GM19397 (cell line): Measurements from ENCODE around the gene ENOSF1.
"Not testable (repeated sequence)": the region's sequence is repeated elsewhere in the genome, so short reads cannot be mapped to it uniquely, and the experiment has no call there.

Experiments
- ATAC-seq: cut with Tn5 transposase; IDR thresholded peaks from one replicate; pipeline ENCODE4 v1.9.1; 2021; ENCODE audit warnings: mild to moderate bottlenecking, moderate library complexity; ENCODE audit not compliant: unreplicated experiment

Gene ENOSF1

DNA sequence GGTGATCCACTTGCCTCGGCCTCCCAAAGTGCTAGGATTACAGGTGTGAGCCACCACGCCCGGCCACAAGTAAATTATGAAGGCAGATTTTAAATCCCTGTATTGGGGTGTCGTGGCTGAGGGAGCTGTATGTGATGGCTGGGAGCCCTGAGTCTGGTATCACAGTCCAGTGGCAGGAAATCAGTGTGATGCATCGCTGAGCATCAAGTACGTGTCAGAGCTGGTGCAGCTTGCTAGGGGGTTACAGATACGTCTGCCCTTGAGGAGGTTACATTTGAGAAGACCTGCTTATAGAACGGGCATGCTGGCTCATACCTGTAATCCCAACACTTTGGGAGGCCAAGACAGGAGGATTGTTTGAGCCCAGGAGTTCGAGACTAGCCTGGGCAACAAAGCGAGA lies 4.3 kb downstream of the ENOSF1 start:
- no peak for ATAC-seq

DNA sequence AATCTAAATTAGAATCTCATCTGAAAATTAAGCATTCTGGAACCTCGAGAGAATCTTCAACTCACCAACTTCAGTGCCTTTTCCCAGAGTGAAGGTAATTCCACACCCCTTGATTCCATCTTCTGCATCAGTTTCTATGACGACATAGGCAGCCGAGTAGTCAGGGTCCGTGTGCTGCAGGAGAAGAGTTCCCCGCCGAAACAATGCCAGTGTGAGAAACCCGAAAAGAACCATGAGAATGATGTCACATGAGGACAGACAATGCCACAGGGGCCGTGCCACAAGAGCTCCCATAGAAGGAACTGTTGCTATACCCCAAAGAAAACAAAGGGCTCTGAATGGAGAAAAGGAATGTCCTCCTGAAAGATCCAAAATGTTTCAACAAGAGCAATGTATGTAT lies 6.0 kb downstream of the ENOSF1 start:
- ATAC-seq: no peak

DNA sequence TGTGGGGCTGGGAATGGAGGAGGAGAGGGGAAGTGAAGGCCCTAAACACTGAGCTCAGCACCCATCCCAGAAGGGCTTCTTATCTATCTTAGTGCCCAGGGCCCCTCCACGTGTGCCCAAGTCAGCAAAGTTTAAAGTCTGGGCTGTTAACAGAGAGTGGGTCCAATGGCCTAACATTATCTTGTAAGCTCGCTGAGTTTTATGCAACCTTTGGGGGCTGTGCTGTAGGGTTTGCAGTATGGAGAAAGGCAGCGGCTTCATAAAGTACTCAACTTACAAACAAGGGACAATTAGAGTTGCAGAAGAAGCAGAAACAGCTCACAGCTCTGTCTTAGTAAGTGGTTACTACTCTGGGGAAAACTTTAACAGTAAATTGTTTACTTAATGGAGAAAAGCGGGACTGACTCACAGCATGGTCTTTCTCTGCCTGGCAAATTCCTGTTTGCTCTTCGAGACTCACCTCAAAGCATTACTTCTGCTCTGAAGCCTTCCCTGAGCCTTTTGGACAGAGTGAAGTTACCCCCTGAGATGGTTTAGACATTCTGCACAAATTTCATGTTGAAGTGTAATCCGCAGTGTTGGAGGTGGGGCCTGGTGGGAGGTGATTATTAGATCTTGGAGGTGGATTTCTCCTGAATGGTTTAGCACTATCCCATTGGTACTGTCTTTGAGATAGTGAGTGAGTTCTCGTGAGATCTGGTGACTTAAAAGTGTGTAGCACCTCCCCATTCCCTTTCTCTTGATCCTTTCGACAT lies 9.0 kb downstream of the ENOSF1 start:
- no peak for ATAC-seq

DNA sequence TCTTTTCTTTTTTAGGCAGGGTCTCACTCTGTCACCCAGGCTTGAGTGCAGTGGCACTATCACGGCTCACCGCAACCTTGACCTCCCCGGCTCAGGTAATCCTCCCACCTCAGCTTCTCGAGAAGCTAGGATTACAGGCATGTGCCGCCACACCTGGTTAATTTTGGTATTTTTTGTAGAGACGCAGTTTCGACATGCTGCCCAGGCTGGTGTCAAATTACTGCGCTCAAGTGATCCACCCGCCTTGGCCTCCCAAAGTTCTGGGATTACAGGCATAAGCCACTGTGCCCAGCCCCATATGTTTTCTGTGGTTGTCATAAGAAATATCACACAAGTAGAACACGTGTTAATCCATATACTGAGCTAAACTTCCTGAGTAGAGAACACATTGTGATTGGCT lies 14.6 kb downstream of the ENOSF1 start:
- ATAC-seq: no peak

DNA sequence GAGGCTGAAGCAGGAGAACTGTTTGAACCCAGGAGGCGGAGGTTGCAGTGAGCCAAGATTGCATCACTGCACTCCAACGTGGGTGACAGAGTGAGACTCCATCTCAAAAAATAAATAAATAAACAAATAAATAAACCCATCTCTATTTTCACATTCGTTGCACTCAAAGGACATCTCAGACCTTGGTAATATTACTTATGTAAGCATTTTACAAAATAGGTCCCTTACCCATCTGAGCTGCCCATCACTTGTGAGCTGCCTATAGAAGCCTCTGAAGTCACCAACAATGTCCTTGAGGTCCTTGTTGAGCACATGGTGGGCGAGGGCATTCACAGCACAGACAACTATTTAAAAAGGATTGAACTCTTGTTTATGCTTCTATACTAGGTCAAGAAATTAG lies 15.4 kb downstream of the ENOSF1 start:
- no peak for ATAC-seq

DNA sequence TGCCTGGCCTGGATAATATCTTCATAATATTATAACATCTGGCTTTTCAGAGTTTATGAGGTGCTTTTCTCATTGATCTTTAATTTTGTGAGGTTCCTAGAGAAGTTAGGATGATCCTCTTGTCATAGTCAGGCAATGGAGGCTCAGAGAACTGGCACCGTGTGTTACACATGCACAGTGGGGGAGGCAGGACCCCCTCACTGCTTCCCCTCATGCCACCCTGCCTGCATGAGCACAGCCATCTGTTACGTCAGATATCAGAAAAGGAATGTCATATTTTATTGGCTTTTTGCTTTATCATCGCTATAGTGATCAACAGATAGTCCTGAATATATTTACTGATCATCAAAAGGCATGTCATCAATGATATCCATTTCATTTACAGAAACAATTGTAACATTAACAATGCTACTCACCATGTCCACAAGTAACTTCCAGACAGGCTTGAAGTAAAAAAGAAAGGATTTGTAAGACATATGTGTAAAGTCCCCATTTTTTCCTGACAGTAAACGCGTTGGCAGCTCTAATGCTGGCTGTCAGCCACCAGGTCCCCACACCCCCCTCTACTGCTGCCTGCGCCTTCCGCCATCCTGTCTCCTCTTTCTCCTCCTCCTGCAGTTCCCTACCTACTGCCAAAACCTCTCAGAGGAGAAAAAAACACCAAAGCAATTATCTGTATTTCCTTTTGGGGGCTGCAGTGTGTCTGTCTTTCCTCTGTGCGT lies 18.8 kb downstream of the ENOSF1 start:
- no peak for ATAC-seq

DNA sequence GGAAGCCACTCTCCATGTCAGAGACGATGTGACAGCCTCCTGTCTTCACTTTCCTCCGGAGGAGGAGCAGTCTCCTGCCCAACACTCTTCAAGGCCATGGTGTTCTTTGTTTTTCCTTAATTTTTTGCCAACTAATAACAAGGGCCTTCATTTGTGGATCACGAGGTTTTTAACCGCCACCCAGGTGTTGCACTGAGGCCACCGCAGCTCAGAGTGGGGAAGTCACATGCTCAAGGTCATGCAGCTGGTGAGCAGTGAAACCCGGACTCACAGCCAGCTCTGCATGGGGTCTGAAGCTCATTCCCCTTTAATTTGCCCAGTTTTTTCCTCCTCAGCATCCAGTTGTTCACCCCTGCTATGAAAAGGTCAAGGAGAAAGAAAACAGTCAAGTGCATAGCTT lies 19.6 kb downstream of the ENOSF1 start:
- ATAC-seq: no peak

DNA sequence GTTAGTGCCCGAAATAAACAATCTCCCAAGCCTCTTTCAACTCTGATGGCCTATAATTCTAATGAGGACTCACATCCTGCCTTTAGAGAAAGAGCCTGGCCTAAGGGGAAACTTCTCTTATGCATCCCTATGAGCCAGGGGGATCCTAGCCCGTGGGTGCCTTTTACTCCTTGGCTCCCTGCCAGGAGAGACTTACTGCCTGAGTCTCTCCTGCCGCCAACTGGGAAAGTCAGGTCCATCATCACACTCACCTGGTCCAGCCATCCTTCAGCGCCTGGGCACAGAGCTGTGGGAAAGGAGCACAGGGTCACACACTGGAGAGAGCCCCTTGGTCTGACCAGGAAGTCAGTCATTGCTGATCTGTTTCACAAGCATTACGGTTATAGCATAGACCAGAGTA lies 24.1 kb downstream of the ENOSF1 start:
- ATAC-seq: no peak

DNA sequence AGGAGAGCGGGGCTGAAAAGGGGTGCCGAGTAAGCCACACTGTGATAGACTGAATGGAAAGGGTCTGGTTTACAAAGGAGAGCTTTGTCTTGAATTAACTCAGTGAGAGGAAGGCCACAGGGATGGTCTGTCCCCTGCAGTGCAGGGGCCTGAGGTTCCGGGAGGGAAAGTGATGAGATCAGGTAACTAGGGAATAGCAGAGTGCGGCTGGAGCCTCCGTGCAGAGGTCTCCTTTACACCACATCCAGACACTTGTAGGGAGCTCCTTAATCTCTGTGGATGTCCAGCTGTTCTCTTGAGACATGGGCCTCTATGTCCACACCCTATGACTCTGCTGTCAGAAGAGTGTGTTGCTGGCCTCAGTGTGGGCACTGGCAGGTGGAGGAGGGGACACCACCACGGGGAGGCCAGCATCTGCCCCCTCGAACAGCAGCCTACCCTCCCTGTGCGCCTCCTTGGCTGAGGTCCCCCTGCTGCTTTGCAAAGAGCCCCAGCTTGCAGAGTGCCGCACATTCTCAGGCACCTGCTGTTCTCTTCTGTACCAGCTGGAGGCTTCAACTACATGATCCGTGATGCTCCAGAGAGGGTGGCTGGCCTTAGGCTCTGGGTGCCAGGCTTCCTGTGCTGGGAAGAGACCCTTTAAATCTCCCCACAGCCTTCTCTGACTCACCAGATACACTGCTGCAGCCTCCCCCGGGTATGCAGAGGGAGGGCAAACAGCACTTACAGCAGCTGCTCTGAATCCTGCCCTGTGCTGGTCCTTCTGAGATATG lies 25.9 kb downstream of the ENOSF1 start:
- no peak for ATAC-seq

DNA sequence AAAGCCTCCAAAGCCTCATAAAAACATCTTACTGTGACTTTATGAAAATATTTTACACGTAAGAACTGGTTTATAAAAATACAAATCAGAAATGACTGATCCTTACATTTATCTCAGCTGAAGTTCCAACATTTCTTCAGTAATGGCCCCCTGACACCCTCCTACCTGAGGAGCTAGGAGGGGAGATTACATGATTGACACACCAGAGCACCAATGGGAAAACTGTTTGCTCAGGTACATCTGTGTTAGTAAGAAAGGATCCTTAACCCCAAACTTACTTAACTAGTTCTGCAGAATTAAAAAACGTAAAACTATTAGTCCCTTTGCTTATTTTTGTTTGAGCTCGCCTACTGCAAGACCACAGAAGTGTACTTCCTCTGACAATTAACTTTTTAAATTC lies 27.0 kb downstream of the ENOSF1 start:
- no peak for ATAC-seq

DNA sequence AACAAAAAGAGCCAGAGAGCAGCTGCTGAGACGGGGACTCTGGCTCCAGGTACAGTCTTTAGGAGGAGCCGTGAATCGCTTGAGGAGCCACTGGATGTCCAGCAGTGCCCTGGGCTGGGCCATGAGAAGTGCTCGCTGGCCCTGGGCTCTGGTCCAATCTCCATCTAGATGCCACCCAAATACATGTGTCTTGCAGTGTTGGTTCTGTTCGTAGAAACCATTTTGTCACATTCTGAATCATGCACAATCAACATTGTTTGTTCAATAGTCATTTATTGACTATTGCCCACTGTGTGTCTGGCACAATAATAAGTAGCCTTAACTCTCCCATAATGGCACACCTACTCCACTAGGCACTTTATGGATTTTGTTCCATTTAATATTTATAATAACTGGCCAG lies 28.9 kb downstream of the ENOSF1 start:
- ATAC-seq: no peak

DNA sequence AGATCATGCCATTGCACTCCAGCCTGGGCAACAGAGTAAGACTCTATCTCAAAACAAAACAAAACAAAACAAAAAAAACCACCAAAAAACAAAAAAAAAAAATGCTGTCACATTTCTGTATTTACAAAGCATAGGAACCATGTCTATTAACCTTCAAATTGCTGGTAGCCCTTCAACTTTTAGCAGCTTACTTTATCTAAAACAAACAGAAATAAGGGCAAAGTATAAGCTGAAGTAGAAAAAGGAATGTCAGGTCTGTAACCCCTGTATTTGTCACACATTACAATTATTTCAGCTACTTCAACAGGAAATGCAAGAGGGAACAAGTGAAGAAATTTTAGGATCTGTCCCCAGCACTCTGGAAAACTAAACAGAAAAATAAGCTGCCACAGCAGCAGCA lies 29.6 kb downstream of the ENOSF1 start:
- ATAC-seq: no peak

DNA sequence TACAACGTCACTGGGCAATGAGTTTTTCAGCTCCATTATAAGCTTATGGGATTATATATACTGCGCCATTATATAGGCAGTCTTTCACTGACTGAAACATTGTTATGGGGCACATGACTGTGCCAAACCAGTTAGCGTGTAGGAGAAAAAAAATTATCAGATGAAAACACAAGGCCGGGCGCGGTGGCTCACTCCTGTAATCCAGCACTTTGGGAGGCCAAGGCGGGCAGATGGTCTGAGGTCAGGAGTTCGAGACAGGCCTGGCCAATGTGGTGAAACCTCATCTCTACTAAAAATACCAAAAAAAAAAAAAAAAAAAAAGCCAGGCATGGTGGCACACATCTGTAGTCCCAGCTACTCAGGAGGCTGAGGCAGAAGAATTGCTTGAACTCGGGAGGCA lies 30.0 kb downstream of the ENOSF1 start:
- not testable (repeated sequence) for ATAC-seq

DNA sequence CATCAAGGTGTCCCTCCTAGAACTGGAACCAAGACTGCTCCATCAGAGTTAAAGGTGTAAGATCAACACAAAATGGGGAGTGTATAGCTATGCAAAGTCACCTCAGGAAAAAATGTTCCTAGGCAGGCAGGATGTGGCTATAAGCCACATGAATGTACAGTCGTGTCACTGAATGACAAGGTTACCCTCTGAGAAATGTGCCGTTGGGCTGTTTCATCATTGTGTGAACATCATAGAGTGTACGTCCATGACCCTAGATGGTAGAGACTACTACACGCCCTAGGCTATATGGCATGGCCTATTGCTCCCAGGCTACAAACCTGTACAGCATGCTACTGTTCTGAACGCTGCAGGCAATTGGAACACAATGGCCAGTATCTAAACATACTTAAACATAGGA lies 30.4 kb downstream of the ENOSF1 start:
- ATAC-seq: no peak

DNA sequence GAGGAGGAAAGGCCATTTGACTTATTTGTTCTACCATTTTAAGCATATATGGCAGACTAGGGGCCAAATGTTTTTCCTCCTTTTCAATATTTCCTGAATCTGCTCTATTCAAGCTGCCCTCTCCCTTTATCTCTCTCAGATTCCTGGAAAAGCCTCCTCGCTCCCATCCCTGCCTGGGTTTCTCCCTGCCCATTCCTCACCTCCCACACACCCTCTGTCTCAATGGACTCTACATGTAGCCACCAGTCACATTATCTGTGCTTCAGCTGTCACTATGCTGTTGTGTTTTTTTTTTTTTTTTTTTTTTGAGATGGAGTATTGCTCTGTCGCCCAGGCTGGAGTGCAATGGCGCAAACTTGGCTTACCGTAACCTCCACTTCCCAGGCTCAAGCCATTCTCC lies 32.0 kb downstream of the ENOSF1 start:
- ATAC-seq: no peak

DNA sequence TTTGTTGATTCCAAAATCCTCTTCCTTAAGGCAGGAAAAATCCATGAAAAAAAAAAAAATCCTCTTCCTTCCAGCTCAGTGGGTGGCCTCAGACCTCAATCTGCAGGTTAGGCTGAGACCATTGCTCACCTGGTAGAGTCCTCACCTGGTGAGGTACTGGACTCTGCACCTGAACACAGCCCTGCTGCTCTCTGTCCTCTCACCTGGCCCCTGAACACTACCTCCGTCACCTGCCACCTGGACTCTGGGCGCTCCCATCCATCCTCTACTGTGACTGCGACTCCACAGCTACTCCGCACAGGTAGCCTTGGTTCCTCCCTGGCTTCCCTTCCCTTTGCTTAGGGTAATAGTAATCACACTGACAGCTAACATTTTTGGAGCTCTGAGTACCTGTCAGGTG lies 32.9 kb downstream of the ENOSF1 start:
- ATAC-seq: no peak

DNA sequence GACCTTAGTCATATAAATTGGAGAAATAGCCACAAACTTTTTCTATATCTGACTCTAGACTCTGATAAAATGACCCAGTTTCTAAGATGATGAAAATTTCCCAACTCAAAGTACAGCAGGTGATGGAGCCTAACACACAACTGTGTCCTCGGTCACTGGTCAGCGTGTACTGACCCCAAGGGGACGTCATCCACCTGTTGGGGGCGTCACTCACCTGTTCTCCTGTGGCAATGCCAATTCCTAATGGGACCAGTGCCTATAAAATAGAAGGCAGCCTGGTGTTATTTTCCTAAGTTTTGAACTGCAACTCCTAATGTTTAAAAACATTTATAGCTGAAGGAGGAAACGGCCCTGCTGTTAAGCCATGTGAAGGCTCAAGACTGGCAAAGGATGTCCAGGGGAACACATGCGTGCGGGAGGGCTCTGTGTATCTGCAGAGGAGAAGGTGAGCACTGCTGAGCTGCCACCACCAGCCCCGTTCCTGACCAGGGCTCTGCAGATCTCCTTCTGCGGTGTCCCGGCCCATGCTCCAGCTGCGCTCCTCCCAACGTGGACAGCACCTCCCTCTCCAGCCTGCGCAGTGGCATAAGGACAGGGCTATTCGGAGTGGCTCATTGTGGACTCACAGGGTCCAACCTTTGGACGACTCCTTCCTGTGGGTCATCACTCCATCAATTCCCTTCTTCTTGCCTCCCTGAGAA lies 33.8 kb downstream of the ENOSF1 start:
- no peak for ATAC-seq

DNA sequence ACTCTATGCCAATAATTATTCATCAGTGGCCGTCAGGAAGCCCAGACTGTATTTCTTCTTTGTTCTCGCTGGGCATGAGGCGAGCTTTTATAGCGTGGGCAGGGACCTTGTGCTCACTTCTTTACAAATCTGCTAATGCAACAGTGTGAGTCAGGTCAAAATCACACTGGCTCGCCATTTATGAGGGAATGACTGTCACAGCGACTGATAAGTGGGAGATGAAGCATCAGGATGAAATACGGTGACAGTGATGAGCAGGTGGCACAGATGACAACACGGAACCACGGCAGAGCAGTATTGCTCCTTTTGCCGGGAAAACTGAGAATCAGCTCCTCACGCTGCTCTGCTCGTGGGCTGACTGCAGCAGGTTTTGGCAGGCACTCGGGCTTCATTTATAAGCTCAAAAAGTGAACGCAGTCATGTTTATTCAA lies 34.5 kb downstream of the ENOSF1 start:
- ATAC-seq: no peak

DNA sequence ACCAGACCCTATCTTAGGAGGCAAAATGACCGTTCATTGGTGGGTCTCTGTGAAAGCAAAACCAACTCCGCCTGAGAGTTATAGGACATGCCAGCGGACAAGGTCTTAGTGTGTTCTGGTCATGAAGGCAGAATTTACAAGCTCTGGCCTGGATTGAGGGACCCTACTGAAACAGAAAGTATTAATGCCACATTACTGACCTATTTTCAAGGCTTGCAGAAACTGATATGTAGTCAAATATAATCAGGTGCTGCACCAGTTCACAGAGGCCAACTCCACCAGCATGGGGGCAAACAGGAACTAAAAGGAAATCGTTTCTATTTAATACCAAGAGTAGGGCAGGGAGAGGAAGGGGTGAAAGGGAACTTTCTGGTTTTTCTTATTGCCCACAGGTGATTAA lies 35.3 kb downstream of the ENOSF1 start:
- ATAC-seq: no peak

DNA sequence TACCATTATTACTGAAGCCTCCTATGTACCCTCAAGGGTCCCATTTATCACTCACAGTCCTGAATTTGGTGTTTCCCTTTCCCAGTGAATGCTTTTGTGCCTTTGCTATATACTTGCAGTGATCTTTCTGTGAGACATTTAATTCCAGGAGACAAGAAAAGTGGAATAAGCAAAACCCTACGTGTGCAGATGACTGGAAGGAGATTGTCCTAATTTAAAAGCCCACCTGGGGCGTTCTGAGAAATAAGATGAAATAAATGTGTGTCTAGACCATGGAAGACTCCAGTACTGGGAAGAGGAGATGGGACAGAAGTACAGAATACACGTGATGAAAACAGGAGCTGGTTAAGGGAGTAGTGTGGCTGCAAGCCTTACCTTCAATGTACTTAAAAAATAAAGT lies 35.7 kb downstream of the ENOSF1 start:
- no peak for ATAC-seq

DNA sequence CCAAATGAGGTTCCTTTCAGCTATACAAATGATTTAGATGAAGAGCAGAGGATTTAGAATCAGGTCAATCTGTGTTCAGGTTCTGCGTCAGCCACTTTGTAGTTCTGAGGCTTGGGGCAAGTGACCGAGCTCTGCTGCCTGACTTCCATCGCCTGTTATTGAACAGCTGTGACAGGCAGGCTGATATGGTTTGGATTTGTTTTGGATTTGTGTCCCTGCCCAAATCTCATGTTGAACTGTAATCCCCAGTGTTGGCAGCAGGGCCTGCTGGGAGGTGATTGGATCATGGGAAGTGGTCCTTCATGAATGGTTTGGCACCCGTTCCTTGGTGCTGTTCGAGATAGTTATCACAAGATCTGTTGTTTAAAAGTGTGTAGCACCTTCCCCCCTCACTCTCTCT lies 36.4 kb downstream of the ENOSF1 start:
- ATAC-seq: no peak
